Retina (tissue), 1 donor: Measurements from ENCODE around the gene DISC1.
"Not testable (repeated sequence)": the region's sequence is repeated elsewhere in the genome, so short reads cannot be mapped to it uniquely, and the experiment has no call there.

Source experiments
- DNase-seq: peaks from one replicate; pipeline ENCODE4 v3.0.0-alpha.2; 2016

The DISC1 gene

GRCh38 chr1:231705806-231706760 is 79.5 kb downstream of the DISC1 start:
- no peak for DNase-seq

- no peak for DNase-seq
These were observed 80.3 kb downstream of the DISC1 start for GRCh38 chr1:231706934-231707333.

GRCh38 chr1:231707407-231707806 is 80.8 kb downstream of the DISC1 start:
- DNase-seq, result no peak

- no peak for DNase-seq
These were observed 81.8 kb downstream of the DISC1 start for GRCh38 chr1:231708394-231708793.

GRCh38 chr1:231714440-231714839 is 87.8 kb downstream of the DISC1 start:
- no peak for DNase-seq

- no peak for DNase-seq
These were observed 89.5 kb downstream of the DISC1 start for GRCh38 chr1:231715816-231716722.

GRCh38 chr1:231716879-231717278 is 90.3 kb downstream of the DISC1 start:
- DNase-seq, result no peak

GRCh38 chr1:231719485-231720183 is 93.0 kb downstream of the DISC1 start:
- DNase-seq, result no peak

- no peak for DNase-seq
These were observed 94.2 kb downstream of the DISC1 start for GRCh38 chr1:231720652-231721325.

- DNase-seq, result no peak
These were observed 94.8 kb downstream of the DISC1 start for GRCh38 chr1:231721436-231721835.

- no peak for DNase-seq
These were observed 95.8 kb downstream of the DISC1 start for GRCh38 chr1:231722356-231722755.

GRCh38 chr1:231723146-231723545 is 96.6 kb downstream of the DISC1 start:
- DNase-seq, result no peak

- DNase-seq, result no peak
These were observed 97.5 kb downstream of the DISC1 start for GRCh38 chr1:231724041-231724440.

- DNase-seq, result peak; percentile 46
These were observed 98.5 kb downstream of the DISC1 start for GRCh38 chr1:231724876-231725647.

GRCh38 chr1:231727171-231727570 is 100.6 kb downstream of the DISC1 start:
- no peak for DNase-seq

GRCh38 chr1:231728987-231729386 is 102.4 kb downstream of the DISC1 start:
- not testable (repeated sequence) for DNase-seq

GRCh38 chr1:231729544-231729943 is 103.0 kb downstream of the DISC1 start:
- DNase-seq, result no peak

- no peak for DNase-seq
These were observed 104.7 kb downstream of the DISC1 start for GRCh38 chr1:231731268-231731667.

- DNase-seq, result no peak
These were observed 106.5 kb downstream of the DISC1 start for GRCh38 chr1:231733063-231733462.

- no peak for DNase-seq
These were observed 107.1 kb downstream of the DISC1 start for GRCh38 chr1:231733672-231734071.

GRCh38 chr1:231734417-231734816 is 107.8 kb downstream of the DISC1 start:
- DNase-seq, result no peak

GRCh38 chr1:231735411-231735810 is 108.8 kb downstream of the DISC1 start:
- no peak for DNase-seq
